ENCODE results near the gene WNT8B.

DNA sequence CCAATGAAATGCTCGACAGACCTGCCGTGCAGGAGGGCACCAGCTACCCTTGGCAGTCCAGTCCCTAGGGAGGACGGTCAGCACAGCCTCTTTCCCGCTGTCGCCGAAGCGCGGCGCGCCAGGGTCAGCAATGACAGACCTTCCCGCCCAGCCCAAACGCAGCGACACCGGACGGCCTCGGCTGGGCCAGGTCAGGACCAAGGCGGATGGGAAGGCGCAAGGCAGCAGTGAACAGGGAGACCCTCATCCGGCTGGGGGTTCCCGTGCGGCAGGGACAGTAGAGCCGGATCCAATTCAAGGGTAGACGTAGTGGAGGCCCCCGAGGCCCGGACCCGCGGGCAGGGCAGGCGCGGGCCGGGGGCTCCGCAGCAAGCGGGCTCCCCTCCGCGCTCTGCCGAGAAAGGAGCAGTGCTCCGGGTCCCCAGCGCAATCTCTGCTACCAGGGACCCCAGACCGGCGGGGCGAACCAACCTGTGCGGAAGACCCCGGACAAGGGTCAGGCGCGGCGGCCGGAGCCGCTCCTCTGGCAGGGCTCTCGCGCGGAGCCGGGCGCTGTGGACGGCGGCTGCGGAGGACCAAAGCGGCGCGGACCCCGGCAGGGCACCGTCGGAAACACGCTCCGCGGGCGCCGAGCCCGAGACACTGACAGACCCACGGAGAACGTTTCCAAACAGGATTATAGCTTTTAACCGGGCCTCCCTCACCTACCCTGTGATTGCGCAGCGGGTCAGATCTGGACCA is 56.7 kb downstream of the WNT8B start, which contains the start of gene SEC31B:
- TF ChIP-seq POLR2A (IDR thresholded peaks at IDR 0.05) = no peak
- TF ChIP-seq POLR2AphosphoS5 (IDR thresholded peaks at IDR 0.05) = peak in 2 of 3 donors; percentile 47 to 73
